Activated CD8-positive, alpha-beta memory T cell treated with anti-CD3 and anti-CD28 coated beads for 36 hours (primary cell): ENCODE results near the gene PTPN6. TPM values are rescaled to one million over a fixed set of nuclear protein-coding genes. Genes with fewer than 3 reads are reported as not detected.

Source experiments
- CTCF ChIA-PET: fragments of 350-600 bp; sonication (Branson Sonifier 250); formaldehyde crosslinking; loops from one replicate; lab custom pipeline; 2021; ENCODE audit warnings: antibody characterized with exemption; lab: Charles Lee
- POLR2A ChIA-PET: fragments of 350-600 bp; sonication (Branson Sonifier 250); formaldehyde crosslinking; loops from one replicate; lab custom pipeline; 2021; ENCODE audit warnings: antibody characterized with exemption; lab: Charles Lee
- total RNA-seq, 2 experiments: library from RNA; stranded (reverse); gene quantifications; one replicate each; pipeline ENCODE4 v1.2.3, GENCODE V29; 2021

PTPN6 gene
- total RNA-seq, 2 experiments from 2014 or later, result 436 to 441 TPM

DNA sequence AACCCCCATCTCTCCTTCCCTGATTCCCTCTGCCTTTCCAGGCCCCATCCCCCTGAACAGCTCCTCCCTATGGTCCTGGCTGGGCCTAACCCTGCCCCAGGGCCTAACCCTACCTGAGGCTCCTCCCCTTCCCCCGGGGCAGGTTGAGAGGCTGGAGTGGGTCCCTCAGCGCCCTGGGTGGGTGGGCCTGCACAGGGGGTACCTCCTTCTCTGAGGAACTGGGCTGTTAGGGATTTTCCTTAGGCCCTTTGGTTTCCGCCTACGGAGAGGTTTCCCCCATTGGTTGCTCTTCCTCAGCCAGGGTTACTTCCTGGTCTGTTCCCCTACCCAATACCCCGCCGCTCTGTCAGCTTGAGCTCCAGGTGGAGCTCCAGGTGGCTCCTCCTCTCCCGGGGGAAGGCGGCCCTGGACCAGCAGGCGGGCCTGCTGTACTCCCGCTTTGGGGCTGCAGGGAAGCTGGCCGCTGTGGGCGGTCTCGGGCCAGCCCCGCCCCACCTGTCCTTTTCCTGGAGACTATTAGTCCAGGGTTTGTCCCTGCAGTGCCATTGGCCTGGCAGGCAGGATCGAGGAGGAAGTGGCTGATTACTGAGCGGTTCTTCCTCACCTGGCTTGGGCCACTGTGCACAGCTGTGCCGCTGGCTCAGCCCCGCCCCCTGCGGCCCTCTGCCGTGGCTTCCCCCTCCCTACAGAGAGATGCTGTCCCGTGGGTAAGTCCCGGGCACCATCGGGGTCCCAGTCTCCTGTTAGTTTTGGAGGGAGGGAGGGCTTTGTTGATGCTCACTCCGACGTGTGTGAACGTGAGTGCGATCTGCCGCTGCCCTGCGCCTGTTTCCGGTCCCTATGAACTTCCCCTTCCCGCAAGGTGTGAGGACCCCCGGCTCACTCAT, 4.9 kb upstream of the PTPN6 start:
- ChIA-PET POLR2A (interaction anchor here (0.6 to 12.5 kb wide), 7 partner anchors 9 to 161 kb away, joined by 3 to 353 read pairs (median 5); partner anchors contain the start of genes ENO2 and SPSB2), CTCF (interaction anchor here (1.2 to 11.8 kb wide), 9 partner anchors 14 to 167 kb away, joined by 3 to 337 read pairs (median 5); partner anchors contain the start of gene C1RL)

DNA sequence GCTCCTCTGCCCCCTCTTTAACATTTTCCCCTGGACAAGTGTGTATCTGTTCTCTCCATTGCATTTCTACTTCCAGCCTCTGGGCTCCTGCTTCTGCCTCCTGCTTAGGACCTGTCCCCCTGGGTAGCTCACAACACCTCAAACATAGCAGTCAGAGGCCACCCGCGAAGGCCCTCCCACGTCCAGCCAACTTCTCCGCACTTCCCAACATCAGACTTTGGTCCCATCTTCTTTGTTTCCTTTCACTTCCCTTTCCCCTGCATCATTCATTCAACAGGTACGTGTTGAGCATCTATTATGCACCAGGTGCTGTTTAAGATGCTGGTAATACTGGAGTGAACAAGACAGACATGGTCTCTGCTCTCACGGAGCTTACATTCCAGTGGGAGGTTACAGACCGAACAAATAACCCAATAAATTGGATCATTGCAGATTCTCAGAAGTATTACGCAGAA, 4.2 kb upstream of the PTPN6 start:
- CTCF ChIA-PET, result interaction anchor here (1.2 to 11.8 kb wide), 6 partner anchors 9 to 96 kb away, joined by 3 to 337 read pairs (median 5); no protein-coding TSS in a partner anchor
- POLR2A ChIA-PET, result interaction anchor here (0.6 to 12.5 kb wide), 7 partner anchors 10 to 223 kb away, joined by 3 to 353 read pairs (median 4); partner anchors contain the start of genes ENO2 and SPSB2

DNA sequence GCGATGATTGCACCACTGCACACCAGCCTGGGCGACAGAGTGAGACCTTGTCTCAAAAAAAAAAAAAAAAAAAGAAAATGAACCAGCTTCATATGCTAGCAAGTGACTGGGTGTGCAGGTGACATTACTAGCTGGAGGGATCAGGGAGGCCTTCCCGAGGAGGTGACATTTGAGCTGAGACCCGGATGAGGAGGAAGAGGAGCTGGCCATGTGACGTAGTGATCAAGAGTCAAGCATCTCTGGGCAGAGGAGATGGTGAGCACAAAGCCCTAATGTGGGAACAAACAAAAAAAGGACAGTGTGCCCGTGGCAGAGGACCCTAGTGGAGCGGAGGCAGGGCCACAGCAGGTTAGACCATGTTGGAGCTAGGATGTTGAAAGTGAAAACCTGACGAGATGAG, 3.5 kb upstream of the PTPN6 start:
- ChIA-PET CTCF (interaction anchor here (1.2 to 11.8 kb wide), 7 partner anchors 10 to 95 kb away, joined by 3 to 337 read pairs (median 5); no protein-coding TSS in a partner anchor), POLR2A (interaction anchor here (0.6 to 12.5 kb wide), 5 partner anchors 10 to 223 kb away, joined by 3 to 353 read pairs (median 6); partner anchors contain the start of gene TPI1)

DNA sequence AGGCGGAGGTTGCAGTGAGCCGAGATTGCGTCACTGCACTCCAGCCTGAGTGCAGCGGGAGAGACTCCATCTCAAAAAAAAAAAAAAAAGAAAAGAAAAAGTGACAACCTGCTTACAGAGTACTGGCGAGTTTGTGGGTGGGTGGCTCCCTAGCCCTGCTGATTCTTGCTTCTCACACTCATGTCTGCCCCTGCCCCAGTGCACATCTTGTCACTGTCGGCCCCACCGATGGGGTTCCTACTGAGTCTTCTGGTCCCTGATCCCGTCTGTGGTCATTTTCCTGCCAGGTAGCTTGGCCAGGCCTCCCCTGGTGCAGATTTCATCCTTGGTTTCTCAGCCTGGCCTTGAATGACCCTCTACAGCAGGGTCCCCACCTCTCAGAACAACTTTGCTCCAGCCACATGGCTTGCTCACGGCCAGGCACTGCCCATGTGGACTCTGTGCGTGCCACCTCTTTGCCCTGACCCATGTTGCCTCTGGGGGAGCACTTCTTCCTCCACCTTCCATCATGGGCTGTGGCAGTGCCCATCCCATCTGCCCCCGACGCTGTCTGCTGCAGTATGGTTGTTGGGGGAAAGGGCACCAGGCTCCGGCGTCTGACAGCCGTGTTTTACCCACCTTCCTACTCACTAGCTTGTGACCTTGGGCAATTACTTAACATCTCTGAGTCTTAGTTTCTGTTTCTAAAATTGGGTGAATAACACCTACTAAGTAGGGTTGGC, 2.1 kb upstream of the PTPN6 start:
- ChIA-PET POLR2A (interaction anchor here (0.7 to 12.5 kb wide), 5 partner anchors 10 to 25 kb away, joined by 3 to 353 read pairs (median 4); no protein-coding TSS in a partner anchor), CTCF (interaction anchor here (0.7 to 11.8 kb wide), 8 partner anchors 9 to 162 kb away, joined by 3 to 337 read pairs (median 4); no protein-coding TSS in a partner anchor)

DNA sequence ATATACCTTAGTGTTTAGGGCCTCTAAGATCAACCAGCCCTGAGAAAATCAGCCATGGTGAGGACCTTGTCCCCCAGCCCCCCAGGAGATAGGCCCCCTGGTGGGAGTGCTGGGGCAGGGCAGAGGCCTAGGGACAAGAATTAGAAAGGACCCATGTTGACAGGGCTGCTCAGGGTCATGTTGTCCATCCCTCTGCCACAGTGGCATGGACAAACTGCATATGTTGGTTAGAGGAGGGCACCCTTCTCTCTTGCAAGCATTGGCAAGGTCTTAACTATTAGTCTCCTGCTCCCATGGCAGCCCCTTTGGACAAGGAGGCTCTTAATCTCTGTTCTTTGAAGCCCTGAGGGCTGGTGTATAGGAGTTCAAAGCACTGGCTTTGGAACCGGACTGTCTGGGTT, 755 bp upstream of the PTPN6 start:
- ChIA-PET POLR2A (interaction anchor here (1.3 to 12.5 kb wide), 2 partner anchors 10 to 12 kb away, joined by 3 to 353 read pairs; no protein-coding TSS in a partner anchor), CTCF (interaction anchor here (1.4 to 11.8 kb wide), 5 partner anchors 10 to 81 kb away, joined by 4 to 337 read pairs (median 5); no protein-coding TSS in a partner anchor)

DNA sequence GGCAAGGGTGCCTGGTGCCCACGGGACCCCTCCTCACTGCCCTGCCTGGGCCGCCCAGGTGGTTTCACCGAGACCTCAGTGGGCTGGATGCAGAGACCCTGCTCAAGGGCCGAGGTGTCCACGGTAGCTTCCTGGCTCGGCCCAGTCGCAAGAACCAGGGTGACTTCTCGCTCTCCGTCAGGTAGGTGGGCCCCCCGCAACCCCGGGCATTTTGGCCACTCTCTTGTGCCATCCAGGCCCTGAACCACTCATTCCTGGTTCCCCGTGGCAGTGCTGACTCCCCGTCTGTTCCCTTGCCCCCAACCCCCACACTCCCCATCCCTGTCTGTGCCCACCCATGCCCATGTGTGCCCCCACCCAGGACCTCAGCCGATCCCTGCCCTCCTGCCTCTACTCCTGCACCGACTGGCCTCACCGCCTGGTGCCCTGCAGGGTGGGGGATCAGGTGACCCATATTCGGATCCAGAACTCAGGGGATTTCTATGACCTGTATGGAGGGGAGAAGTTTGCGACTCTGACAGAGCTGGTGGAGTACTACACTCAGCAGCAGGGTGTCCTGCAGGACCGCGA, 480 bp downstream of the PTPN6 start:
- POLR2A ChIA-PET, result interaction anchor here (0.6 to 12.5 kb wide), 7 partner anchors 8 to 157 kb away, joined by 3 to 353 read pairs (median 5); partner anchors contain the start of genes C12orf57 and RNU7-1
- CTCF ChIA-PET, result interaction anchor here (0.7 to 11.8 kb wide), 6 partner anchors 9 to 156 kb away, joined by 3 to 337 read pairs (median 3); partner anchors contain the start of gene C1R

DNA sequence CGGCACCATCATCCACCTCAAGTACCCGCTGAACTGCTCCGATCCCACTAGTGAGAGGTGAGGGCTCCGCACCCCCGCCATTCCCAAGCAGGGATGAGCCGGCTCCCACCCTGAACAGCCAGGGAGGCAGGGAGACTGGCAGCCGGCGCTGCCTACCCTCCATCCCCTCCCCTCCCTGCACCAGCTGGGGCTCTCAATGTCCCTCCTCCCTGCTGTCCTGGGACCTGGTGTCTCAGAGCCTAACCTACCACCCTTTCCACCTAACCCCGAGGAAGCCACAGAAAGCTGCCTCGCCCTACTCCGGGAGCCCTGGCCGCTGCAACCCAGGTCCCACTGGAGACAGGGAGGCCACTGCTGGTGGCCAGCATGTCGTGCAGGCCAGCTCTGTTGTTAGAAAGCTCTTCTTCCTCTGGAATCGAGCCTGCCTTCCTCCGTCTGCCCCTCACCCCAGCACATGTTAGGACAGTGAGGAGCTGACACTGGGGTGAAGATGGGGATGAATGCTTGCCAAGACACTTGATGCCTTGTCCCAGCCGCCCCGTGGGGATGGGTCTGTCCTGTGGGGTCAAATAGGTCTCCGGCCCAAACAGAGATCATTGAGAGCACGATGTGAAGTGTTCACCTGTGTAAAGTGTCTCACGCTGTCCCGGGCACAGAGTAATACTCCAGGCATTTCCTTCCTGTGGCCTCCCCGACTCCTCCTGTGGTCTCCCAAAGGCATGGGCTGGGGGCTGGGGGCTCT, 1.1 kb downstream of the PTPN6 start:
- ChIA-PET POLR2A (interaction anchor here (0.6 to 12.5 kb wide), 6 partner anchors 8 to 156 kb away, joined by 3 to 353 read pairs (median 10); partner anchors contain the start of genes C12orf57 and RNU7-1), CTCF (interaction anchor here (1.1 to 11.8 kb wide), 4 partner anchors 8 to 156 kb away, joined by 3 to 337 read pairs (median 10); partner anchors contain the start of genes C12orf57 and RNU7-1)

DNA sequence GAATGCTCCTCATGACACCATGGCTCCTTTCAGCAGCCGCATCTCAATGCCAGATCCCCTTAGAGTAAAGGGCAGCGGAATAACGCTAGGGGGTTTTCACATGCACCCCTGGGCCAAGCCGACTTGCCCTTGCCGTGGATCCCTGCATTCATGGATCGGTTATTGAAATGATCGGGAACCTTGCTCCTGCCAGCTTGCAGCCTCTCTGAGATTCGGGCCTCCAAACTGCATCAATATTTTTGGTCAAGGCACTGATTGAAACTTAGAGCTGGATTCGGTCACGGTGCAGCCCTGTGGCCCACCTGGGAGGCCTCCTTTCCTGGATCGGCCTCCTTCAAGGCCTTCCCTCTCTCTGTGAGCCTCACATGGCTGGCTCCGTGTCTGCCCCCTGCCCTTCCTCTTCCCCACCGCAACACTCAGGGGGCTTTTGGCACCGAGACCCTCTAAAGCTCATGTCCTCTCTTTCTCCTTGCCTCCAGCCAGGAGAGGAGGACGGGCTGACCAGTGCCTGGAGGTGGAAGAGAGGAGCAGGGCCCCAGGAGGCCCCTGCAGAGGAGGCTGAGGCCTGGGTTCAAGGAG, 1.8 kb downstream of the PTPN6 start:
- POLR2A ChIA-PET, result interaction anchor here (1.5 to 12.5 kb wide), 4 partner anchors 7 to 16 kb away, joined by 5 to 353 read pairs (median 17); partner anchors contain the start of genes C12orf57 and RNU7-1
- CTCF ChIA-PET, result interaction anchor here (1.6 to 11.8 kb wide), 3 partner anchors 8 to 16 kb away, joined by 10 to 337 read pairs (median 11); partner anchors contain the start of genes C12orf57 and RNU7-1

DNA sequence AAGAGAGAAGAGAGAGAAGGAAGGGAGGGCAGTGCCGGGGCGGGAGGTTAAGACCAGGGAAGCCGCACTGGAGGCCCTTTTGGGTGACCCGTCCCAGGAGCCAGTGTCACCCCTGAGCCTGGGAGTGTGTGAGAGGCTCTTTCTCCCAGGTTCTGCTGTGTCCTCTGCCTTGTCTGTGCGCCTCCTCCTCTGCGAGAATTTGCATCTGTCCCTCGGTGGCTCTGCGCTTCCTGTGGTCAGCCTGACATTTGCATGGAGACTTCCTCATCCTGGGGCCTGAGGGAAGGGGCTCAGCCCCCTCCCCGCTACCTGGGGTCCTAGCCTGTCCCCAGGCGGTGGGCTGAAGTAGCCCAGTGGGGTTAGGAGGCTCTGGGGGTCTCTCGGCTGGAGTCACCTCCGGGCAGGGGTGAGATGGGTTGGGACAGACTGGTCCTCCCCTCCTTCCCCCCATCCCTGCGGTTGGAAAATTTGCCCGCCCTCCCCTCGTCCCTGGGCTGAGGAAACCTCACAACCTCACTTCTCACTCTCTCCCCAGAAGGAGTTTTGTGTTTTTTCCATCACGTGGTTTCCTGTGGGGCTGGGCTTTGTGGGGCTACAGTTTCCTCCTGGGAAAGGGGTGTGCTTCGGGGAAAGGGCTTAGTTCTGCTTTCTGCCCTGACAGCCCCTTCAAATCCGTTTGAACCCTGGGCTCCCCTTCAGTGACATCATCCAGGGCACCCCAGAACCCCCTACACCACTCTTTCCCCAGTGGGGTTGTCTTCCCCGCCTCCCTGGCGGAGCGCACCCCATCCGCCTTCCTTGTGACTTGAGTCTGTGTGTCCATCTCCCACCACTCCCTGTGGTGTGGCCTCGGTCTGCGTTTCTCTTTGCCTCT, 2.5 kb downstream of the PTPN6 start:
- ChIA-PET CTCF (interaction anchor here (1.6 to 13.2 kb wide), 4 partner anchors 6 to 11 kb away, joined by 9 to 337 read pairs (median 174); partner anchors contain the start of genes C12orf57, PTPN6 and RNU7-1), POLR2A (interaction anchor here (1.0 to 13.5 kb wide), 6 partner anchors 6 to 16 kb away, joined by 4 to 353 read pairs (median 17); partner anchors contain the start of genes C12orf57, PTPN6 and RNU7-1)

DNA sequence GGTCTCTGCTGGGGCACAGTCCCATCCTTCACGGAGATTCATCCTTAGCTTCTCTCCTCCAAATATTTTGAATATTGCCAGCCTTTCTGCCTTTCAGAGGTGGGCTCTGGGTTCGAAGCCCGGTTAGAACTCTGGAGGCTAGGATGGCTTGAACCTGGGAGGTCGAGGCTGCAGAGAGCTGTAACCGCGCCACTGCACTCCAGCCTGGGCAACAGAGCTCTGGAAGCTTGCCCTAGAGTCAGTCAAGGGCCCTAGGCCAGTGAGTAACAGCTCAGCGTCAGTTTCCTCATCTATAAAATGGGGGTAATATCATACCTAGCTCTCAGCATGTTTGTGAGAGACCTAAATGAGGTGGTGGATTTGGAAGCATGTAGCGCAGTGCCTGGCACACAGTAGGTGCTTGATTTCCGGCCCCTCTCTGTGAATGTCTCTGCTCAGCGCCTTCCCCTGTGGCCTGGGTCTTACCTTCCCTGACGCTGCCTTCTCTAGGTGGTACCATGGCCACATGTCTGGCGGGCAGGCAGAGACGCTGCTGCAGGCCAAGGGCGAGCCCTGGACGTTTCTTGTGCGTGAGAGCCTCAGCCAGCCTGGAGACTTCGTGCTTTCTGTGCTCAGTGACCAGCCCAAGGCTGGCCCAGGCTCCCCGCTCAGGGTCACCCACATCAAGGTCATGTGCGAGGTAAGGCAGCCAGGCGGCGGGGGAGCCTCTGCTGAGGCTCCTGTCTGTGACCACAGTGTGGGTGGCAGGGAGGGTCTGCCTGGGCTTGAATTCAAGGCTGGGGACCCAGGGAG, 3.4 kb downstream of the PTPN6 start:
- ChIA-PET POLR2A (interaction anchor here (1.0 to 13.5 kb wide), 3 partner anchors 7 to 16 kb away, joined by 4 to 353 read pairs (median 5); partner anchors contain the start of genes C12orf57, PTPN6 and RNU7-1), CTCF (interaction anchor here (1.9 to 13.2 kb wide), 2 partner anchors 7 to 10 kb away, joined by 9 to 337 read pairs; partner anchors contain the start of genes C12orf57, PTPN6 and RNU7-1)

DNA sequence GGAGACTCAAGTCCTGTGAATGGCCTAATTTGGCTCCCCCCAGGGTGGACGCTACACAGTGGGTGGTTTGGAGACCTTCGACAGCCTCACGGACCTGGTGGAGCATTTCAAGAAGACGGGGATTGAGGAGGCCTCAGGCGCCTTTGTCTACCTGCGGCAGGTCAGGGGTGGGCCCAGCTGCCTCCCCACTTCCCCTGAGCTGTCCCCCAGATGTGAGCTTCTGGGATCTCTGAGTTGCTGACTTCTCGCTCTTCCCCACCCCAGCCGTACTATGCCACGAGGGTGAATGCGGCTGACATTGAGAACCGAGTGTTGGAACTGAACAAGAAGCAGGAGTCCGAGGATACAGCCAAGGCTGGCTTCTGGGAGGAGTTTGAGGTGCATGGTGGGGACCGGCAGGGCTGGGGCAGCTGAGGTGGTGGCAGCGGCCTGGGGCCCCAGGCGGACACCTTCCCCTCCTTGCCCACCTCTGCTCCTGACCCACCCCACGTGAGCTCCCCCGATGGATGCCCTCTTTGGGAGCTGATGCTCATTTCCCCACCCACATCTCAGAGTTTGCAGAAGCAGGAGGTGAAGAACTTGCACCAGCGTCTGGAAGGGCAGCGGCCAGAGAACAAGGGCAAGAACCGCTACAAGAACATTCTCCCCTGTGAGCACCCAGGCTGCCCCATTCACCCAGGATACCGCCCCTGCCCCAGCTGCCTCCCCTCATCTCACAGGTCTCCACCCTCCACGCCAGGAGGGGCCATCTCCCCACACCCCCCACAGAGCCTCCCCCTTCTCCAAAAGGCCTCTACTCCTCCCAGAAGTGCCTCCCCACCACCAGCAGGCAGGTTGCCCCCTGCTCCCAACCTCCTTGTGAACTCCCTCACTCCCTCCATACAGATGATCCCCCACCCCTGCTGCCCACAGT, 4.2 kb downstream of the PTPN6 start:
- ChIA-PET CTCF (interaction anchor here (0.7 to 13.2 kb wide), 5 partner anchors 8 to 18 kb away, joined by 3 to 337 read pairs (median 6); partner anchors contain the start of genes C12orf57, PTPN6 and RNU7-1), POLR2A (interaction anchor here (1.0 to 13.5 kb wide), 2 partner anchors 8 to 9 kb away, joined by 5 to 353 read pairs; partner anchors contain the start of genes C12orf57, PTPN6 and RNU7-1)

DNA sequence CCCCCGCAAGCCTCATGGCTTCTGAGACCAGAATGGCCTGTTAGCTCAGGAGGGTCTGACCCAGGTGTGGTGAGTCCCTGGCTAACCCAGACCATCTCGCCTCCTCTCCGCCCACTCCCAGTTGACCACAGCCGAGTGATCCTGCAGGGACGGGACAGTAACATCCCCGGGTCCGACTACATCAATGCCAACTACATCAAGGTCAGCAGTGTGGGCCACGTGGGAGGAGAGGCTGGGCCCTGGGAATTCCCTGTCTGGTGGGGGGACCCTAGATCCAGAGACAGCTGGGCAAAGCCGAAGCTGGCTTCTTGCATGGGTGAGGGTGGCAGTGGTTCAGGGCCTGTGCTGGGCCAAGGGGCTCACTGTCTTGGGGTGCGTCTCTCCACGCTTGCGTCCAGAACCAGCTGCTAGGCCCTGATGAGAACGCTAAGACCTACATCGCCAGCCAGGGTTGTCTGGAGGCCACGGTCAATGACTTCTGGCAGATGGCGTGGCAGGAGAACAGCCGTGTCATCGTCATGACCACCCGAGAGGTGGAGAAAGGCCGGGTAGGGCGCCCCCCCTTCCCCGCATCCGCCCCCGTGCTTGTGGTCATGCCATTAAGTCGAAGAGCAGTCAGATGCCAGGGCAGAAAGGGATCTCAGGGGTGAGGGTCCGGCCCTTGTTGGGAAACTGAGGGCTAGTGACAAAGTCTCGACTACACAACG, 5.0 kb downstream of the PTPN6 start:
- ChIA-PET CTCF (interaction anchor here (0.7 to 13.2 kb wide), 4 partner anchors 8 to 18 kb away, joined by 3 to 337 read pairs (median 4); partner anchors contain the start of genes C12orf57, PTPN6 and RNU7-1), POLR2A (interaction anchor here (13.5 kb wide), 1 partner anchor 9 kb away, joined by 353 read pairs; the partner anchor contains the start of genes C12orf57, PTPN6 and RNU7-1)
